K562 (cell line): ENCODE measurements around the gene IQCC.

Experiments used
- ARNT ChIP-seq, 2 experiments: fragments of 450-650 bp; IDR thresholded peaks; 2 replicates each; pipeline ENCODE4 v1.6.1; 2016; ENCODE audit warnings: mild to moderate bottlenecking in 1 of 2
- CEBPB ChIP-seq: fragments of 450-650 bp; IDR thresholded peaks from 2 replicates; pipeline ENCODE4 v1.6.1; 2016; ENCODE audit warnings: missing genetic modification characterization, missing compliant biosample characterization
- POLR2A ChIP-seq: fragments of 450-650 bp; conservative IDR thresholded peaks from 2 replicates; pipeline ENCODE4 v1.6.1; 2016
- TF ChIP-seq, protein P1 (sequence below), 3 experiments: fragments of 200-800 bp in 1 of 3; fragments of 250-450 bp in 1 of 3; fragments of 450-650 bp in 1 of 3; sonication (Bioruptor Pico) in 1 of 3; sonication (Bioruptor generic) in 1 of 3; formaldehyde crosslinking in 1 of 3; IDR thresholded peaks; 2 replicates each; pipeline versions ENCODE4 v1.6.1 to v1.8.0; 2016 to 2022; ENCODE audit warnings: mild to moderate bottlenecking in 2 of 3, missing genetic modification characterization in 2 of 3, missing compliant biosample characterization in 1 of 3, moderate library complexity in 1 of 3
- TF ChIP-seq, protein P2 (sequence below), 2 experiments: fragments of 450-650 bp; formaldehyde crosslinking in 1 of 2; IDR thresholded peaks; 2 replicates each; pipeline versions ENCODE4 v1.4.0 to v1.6.1; 2014 to 2020; ENCODE audit warnings: mild to moderate bottlenecking in 2 of 2, borderline replicate concordance in 1 of 2, low read depth in 1 of 2

DNA sequence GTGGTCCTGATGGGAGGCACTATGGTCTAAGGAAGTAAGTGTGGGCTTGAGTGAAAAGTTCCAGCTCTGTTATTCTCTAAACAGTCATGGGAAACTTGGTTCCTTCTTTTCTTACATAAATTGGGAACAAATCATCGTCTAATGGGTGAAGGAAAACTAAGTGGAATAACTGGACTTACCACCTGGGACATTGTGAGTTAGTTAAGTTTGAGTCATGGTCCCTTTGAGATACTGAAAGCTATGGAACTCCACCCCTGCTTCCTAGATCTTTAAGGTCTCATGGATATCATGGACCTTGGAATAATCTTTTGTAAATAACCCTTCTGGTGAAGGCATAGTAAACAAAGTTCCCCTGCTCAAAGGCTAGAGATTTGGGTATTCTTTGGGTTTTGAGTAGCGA lies 42.1 kb upstream of the IQCC start:
- TF ChIP-seq CEBPB (tag) (no peak), POLR2A (no peak), ARNT (IDR thresholded peaks at IDR 0.05) (no peak)
- TF ChIP-seq, protein P1, sequence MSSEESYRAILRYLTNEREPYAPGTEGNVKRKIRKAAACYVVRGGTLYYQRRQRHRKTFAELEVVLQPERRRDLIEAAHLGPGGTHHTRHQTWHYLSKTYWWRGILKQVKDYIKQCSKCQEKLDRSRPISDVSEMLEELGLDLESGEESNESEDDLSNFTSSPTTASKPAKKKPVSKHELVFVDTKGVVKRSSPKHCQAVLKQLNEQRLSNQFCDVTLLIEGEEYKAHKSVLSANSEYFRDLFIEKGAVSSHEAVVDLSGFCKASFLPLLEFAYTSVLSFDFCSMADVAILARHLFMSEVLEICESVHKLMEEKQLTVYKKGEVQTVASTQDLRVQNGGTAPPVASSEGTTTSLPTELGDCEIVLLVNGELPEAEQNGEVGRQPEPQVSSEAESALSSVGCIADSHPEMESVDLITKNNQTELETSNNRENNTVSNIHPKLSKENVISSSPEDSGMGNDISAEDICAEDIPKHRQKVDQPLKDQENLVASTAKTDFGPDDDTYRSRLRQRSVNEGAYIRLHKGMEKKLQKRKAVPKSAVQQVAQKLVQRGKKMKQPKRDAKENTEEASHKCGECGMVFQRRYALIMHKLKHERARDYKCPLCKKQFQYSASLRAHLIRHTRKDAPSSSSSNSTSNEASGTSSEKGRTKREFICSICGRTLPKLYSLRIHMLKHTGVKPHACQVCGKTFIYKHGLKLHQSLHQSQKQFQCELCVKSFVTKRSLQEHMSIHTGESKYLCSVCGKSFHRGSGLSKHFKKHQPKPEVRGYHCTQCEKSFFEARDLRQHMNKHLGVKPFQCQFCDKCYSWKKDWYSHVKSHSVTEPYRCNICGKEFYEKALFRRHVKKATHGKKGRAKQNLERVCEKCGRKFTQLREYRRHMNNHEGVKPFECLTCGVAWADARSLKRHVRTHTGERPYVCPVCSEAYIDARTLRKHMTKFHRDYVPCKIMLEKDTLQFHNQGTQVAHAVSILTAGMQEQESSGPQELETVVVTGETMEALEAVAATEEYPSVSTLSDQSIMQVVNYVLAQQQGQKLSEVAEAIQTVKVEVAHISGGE (CRISPR knock-in tag; IDR thresholded peaks at IDR 0.05): no peak
- TF ChIP-seq, protein P2, sequence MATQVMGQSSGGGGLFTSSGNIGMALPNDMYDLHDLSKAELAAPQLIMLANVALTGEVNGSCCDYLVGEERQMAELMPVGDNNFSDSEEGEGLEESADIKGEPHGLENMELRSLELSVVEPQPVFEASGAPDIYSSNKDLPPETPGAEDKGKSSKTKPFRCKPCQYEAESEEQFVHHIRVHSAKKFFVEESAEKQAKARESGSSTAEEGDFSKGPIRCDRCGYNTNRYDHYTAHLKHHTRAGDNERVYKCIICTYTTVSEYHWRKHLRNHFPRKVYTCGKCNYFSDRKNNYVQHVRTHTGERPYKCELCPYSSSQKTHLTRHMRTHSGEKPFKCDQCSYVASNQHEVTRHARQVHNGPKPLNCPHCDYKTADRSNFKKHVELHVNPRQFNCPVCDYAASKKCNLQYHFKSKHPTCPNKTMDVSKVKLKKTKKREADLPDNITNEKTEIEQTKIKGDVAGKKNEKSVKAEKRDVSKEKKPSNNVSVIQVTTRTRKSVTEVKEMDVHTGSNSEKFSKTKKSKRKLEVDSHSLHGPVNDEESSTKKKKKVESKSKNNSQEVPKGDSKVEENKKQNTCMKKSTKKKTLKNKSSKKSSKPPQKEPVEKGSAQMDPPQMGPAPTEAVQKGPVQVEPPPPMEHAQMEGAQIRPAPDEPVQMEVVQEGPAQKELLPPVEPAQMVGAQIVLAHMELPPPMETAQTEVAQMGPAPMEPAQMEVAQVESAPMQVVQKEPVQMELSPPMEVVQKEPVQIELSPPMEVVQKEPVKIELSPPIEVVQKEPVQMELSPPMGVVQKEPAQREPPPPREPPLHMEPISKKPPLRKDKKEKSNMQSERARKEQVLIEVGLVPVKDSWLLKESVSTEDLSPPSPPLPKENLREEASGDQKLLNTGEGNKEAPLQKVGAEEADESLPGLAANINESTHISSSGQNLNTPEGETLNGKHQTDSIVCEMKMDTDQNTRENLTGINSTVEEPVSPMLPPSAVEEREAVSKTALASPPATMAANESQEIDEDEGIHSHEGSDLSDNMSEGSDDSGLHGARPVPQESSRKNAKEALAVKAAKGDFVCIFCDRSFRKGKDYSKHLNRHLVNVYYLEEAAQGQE (IDR thresholded peaks at IDR 0.05; ENCODE audit: borderline replicate concordance): no peak
- TF ChIP-seq, protein P2 (CRISPR knock-in tag; IDR thresholded peaks at IDR 0.05; ENCODE audit: low read depth): no peak
